IMR-90 (cell line): ENCODE measurements around the gene RUNX3. TPM values are rescaled to one million over a fixed set of nuclear protein-coding genes. Genes with fewer than 3 reads are reported as not detected.

ENCODE experiments used
- ATAC-seq: fragments of 200-7000 bp; cut with Tn5 transposase; 2 replicates; pipeline ENCODE4 v1.9.1; 2020; ENCODE audit warnings: low read depth, mild to moderate bottlenecking, moderate library complexity
- BruUV-seq: library from RNA; stranded (reverse); fragments of 400-500 nt; replicated peaks from 2 replicates; lab custom pipeline; 2021; lab: Mats Ljungman, UMichigan
- CTCF ChIA-PET: fragments of 300-600 bp; formaldehyde crosslinking; extraction: SDS; loops from one replicate; lab custom pipeline; 2021; ENCODE audit warnings: antibody characterized with exemption; lab: Yijun Ruan, JAX
- POLR2A ChIA-PET: fragments of 300-600 bp; sonication (Branson Sonifier 250); formaldehyde crosslinking; loops from one replicate; lab custom pipeline; 2022; ENCODE audit warnings: antibody characterized with exemption; ENCODE audit not compliant: unreplicated experiment; lab: Charles Lee
- DNase-seq: peaks from one replicate; pipeline ENCODE4 v3.0.0; 2013
- H2AFZ ChIP-seq: replicated peaks from 2 replicates; pipeline ENCODE3; 2013; ENCODE audit warnings: low read length, mild to moderate bottlenecking; ENCODE audit not compliant: poor library complexity
- H2AK5ac ChIP-seq: 2 replicates; pipeline ENCODE4 v1.6.1; 2013; ENCODE audit warnings: low read depth, low read length, inconsistent platforms
- H2AK9ac ChIP-seq: replicated peaks from 2 replicates; pipeline ENCODE3; 2013; ENCODE audit warnings: mild to moderate bottlenecking, low read depth, low read length, moderate library complexity; ENCODE audit not compliant: poor library complexity
- H2BK120ac ChIP-seq: 2 replicates; pipeline ENCODE4 v1.6.1; 2013; ENCODE audit warnings: low read depth, low read length, inconsistent platforms
- H2BK15ac ChIP-seq: 3 replicates; pipeline ENCODE4 v1.6.1; 2013; ENCODE audit warnings: low read depth, low read length, inconsistent platforms
- H2BK20ac ChIP-seq: 2 replicates; pipeline ENCODE4 v1.6.1; 2013; ENCODE audit warnings: low read depth, mild to moderate bottlenecking, inconsistent platforms, low read length, moderate library complexity
- H2BK5ac ChIP-seq: 2 replicates; pipeline ENCODE4 v1.6.1; 2013; ENCODE audit warnings: mild to moderate bottlenecking, low read depth, low read length, inconsistent platforms; ENCODE audit not compliant: poor library complexity, severe bottlenecking
- H3K14ac ChIP-seq: replicated peaks from 2 replicates; pipeline ENCODE4 v1.6.1; 2013; ENCODE audit warnings: low read depth, low read length, inconsistent platforms
- H3K18ac ChIP-seq: 2 replicates; pipeline ENCODE4 v1.6.1; 2013; ENCODE audit warnings: low read depth, low read length, control low read depth
- H3K23ac ChIP-seq: 2 replicates; pipeline ENCODE4 v1.6.1; 2013; ENCODE audit warnings: low read depth, low read length, inconsistent platforms
- H3K27ac ChIP-seq: 2 replicates; pipeline ENCODE4 v1.5.1; 2013; ENCODE audit warnings: mild to moderate bottlenecking, control low read depth, low read length; ENCODE audit not compliant: insufficient read depth
- H3K27me3 ChIP-seq: 2 replicates; pipeline ENCODE4 v1.6.1; 2013; ENCODE audit warnings: low read length; ENCODE audit not compliant: control insufficient read depth, insufficient read depth
- H3K36me3 ChIP-seq: 2 replicates; pipeline ENCODE4 v1.6.1; 2013; ENCODE audit warnings: low read length, mixed read lengths; ENCODE audit not compliant: control insufficient read depth, insufficient read depth
- H3K4ac ChIP-seq: 2 replicates; pipeline ENCODE4 v1.6.1; 2013; ENCODE audit warnings: low read depth, low read length, inconsistent platforms
- H3K4me1 ChIP-seq: 2 replicates; pipeline ENCODE4 v1.6.1; 2013; ENCODE audit warnings: low read length, mixed read lengths; ENCODE audit not compliant: control insufficient read depth, insufficient read depth
- H3K4me2 ChIP-seq: 2 replicates; pipeline ENCODE4 v1.6.1; 2013; ENCODE audit warnings: low read depth, mild to moderate bottlenecking, control low read depth, low read length, moderate library complexity
- H3K4me3 ChIP-seq: 2 replicates; pipeline ENCODE4 v1.5.1; 2013; ENCODE audit warnings: low read depth, mild to moderate bottlenecking, control low read depth, low read length, moderate library complexity; ENCODE audit not compliant: insufficient read depth
- H3K56ac ChIP-seq: 2 replicates; pipeline ENCODE4 v1.6.1; 2013; ENCODE audit warnings: low read length, inconsistent platforms; ENCODE audit not compliant: insufficient read depth; ENCODE audit errors: extremely low read depth
- H3K79me1 ChIP-seq, 2 experiments: 2 replicates each; pipeline ENCODE4 v1.6.1; 2013; ENCODE audit warnings: low read length in 2 of 2, inconsistent platforms in 1 of 2, low read depth in 1 of 2
- H3K9ac ChIP-seq: 2 replicates; pipeline ENCODE4 v1.6.1; 2013; ENCODE audit warnings: low read depth, low read length, control low read depth
- H3K9me1 ChIP-seq: 2 replicates; pipeline ENCODE4 v1.6.1; 2013; ENCODE audit warnings: low read length, inconsistent platforms; ENCODE audit not compliant: insufficient read depth
- H3K9me3 ChIP-seq: 2 replicates; pipeline ENCODE4 v1.6.1; 2013; ENCODE audit warnings: low read length; ENCODE audit not compliant: control insufficient read depth, insufficient read depth
- H4K20me1 ChIP-seq: 2 replicates; pipeline ENCODE4 v1.6.1; 2013; ENCODE audit warnings: low read length, inconsistent platforms; ENCODE audit not compliant: insufficient read depth
- H4K5ac ChIP-seq: 2 replicates; pipeline ENCODE4 v1.6.1; 2013; ENCODE audit warnings: mild to moderate bottlenecking, low read depth, low read length, control low read depth
- H4K8ac ChIP-seq, 2 experiments: 2 replicates each; pipeline ENCODE4 v1.6.1; 2013; ENCODE audit warnings: low read depth in 2 of 2, low read length in 2 of 2, control low read depth in 1 of 2, inconsistent platforms in 1 of 2
- H4K91ac ChIP-seq: 2 replicates; pipeline ENCODE4 v1.6.1; 2013; ENCODE audit warnings: low read depth, low read length, inconsistent platforms; ENCODE audit not compliant: insufficient read depth
- BHLHE40 ChIP-seq: fragments of 150-350 bp; IDR thresholded peaks from 2 replicates; pipeline ENCODE4 v1.6.1; 2016; ENCODE audit warnings: mild to moderate bottlenecking, low read depth, low read length
- CEBPB ChIP-seq: IDR thresholded peaks from 2 replicates; pipeline ENCODE4 v1.6.1; 2012; ENCODE audit warnings: low read depth, low read length, improper control_type of control experiment
- CHD1 ChIP-seq: IDR thresholded peaks from 2 replicates; pipeline ENCODE4 v1.6.1; 2012; ENCODE audit warnings: low read depth, low read length, improper control_type of control experiment
- FOS ChIP-seq: fragments of 150-350 bp; IDR thresholded peaks from 2 replicates; pipeline ENCODE4 v1.6.1; 2016; ENCODE audit warnings: low read depth, low read length
- MAFK ChIP-seq: IDR thresholded peaks from 2 replicates; pipeline ENCODE4 v1.6.1; 2012; ENCODE audit warnings: low read depth, low read length, improper control_type of control experiment
- MAZ ChIP-seq: IDR thresholded peaks from 2 replicates; pipeline ENCODE4 v1.6.1; 2012; ENCODE audit warnings: low read depth, mild to moderate bottlenecking, low read length, improper control_type of control experiment, moderate library complexity, borderline replicate concordance
- MXI1 ChIP-seq: IDR thresholded peaks from 2 replicates; pipeline ENCODE4 v1.6.1; 2012; ENCODE audit warnings: low read depth, mild to moderate bottlenecking, low read length, moderate library complexity, borderline replicate concordance
- NFE2L2 ChIP-seq: fragments of 150-350 bp; IDR thresholded peaks from 2 replicates; pipeline ENCODE4 v1.6.1; 2016; ENCODE audit warnings: low read depth, mild to moderate bottlenecking, low read length
- POLR2A ChIP-seq: IDR thresholded peaks from 2 replicates; pipeline ENCODE4 v1.6.1; 2012; ENCODE audit warnings: mild to moderate bottlenecking, low read depth, low read length
- RAD21 ChIP-seq: IDR thresholded peaks from 2 replicates; pipeline ENCODE4 v1.6.1; 2012; ENCODE audit warnings: low read length, improper control_type of control experiment
- RCOR1 ChIP-seq: IDR thresholded peaks from 2 replicates; pipeline ENCODE4 v1.6.1; 2012; ENCODE audit warnings: mild to moderate bottlenecking, low read length, improper control_type of control experiment; ENCODE audit not compliant: insufficient replicate concordance
- RFX5 ChIP-seq: IDR thresholded peaks from 2 replicates; pipeline ENCODE4 v1.8.0; 2012; ENCODE audit warnings: low read depth, mild to moderate bottlenecking, low read length, moderate library complexity
- SMC3 ChIP-seq: fragments of 150-350 bp; IDR thresholded peaks from 2 replicates; pipeline ENCODE4 v1.6.1; 2016; ENCODE audit warnings: low read depth, mild to moderate bottlenecking, antibody characterized with exemption, low read length, moderate library complexity
- WGBS, 2 experiments: methylation state at CpG; one replicate each; pipeline versions ENCODE4 v1.1.5 to v1.1.7; 2013; ENCODE audit warnings: missing lambda C conversion rate in 2 of 2; ENCODE audit not compliant: insufficient read length in 1 of 2; ENCODE audit errors: extremely low coverage in 2 of 2; 5-methylcytosine and 5-hydroxymethylcytosine counted together
- dilution Hi-C: fragments of 300-500 bp; cut with HindIII; formaldehyde crosslinking; loops from one replicate; pipeline ENCODE4 v1.14.3; 2018; ENCODE audit warnings: low sequenced_read_pairs; ENCODE audit not compliant: unreplicated experiment
- in situ Hi-C: fragments of 300-500 bp; cut with MboI; formaldehyde crosslinking; loops from 3 replicates; pipeline ENCODE4 v1.14.3; 2019; ENCODE audit warnings: low sequenced_read_pairs, inconsistent platforms, mixed read lengths
- intact Hi-C: fragments of 100-400 bp; cut with micrococcal nuclease; formaldehyde crosslinking; loops from 2 replicates; pipeline ENCODE4 v1.10.0; 2022
- polyA plus RNA-seq, 3 experiments: library from polyadenylated mRNA; depleted of rRNA; stranded (reverse); fragments of >200 nt; gene quantifications; 2 replicates each; pipeline ENCODE4 v1.2.3, GENCODE V29; 2012; ENCODE audit warnings: low replicate concordance in 1 of 3
- total RNA-seq: library from RNA; depleted of rRNA; stranded (reverse); fragments of >200 nt; gene quantifications from 2 replicates; pipeline ENCODE4 v1.2.3, GENCODE V29; 2012
- TF ChIP-seq, protein P1 (sequence below): conservative IDR thresholded peaks from 2 replicates; pipeline ENCODE4 v1.5.1; 2012; ENCODE audit warnings: mild to moderate bottlenecking, low read depth, low read length, improper control_type of control experiment
- TF ChIP-seq, protein P2 (sequence below): fragments of 150-350 bp; IDR thresholded peaks from 2 replicates; pipeline ENCODE4 v1.6.1; 2016; ENCODE audit warnings: low read depth, mild to moderate bottlenecking, low read length, moderate library complexity, borderline replicate concordance
- TF ChIP-seq, protein P3 (sequence below): fragments of 150-350 bp; IDR thresholded peaks from 2 replicates; pipeline ENCODE4 v1.6.1; 2017; ENCODE audit warnings: mild to moderate bottlenecking, antibody characterized with exemption, low read length, low read depth

The RUNX3 gene
- total and polyA plus RNA-seq, 2 of the 4 experiments (the other 2 are of a cell fraction) = 0.07 TPM; not detected in 1

DNA sequence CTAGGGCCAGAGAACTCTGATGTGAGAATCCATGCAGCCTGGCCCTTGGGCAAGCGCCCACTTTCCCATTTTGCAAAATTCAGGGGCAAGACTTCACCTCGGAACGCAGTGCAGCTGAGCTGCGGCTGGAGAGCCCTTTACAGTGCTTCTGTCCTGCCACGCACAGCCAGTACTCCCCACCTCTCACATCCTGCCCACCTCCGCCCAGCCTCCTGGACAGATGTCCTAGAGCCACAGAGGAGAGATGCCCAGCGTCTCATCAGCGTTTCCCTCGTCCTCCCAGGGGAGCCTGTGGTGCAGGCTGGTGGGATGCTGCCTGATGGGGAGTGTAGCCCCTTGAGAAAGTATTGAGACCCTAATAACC, 29.6 kb downstream of the RUNX3 start:
- Histone ChIP-seq H3K9me1 (no peaks in the 10 kb centered on the region), H3K14ac (no peak overlapping the region), H2BK5ac (no peak overlapping the region), H3K56ac (no peak overlapping the region), H3K9ac (no peak overlapping the region), H2AK9ac (no peak overlapping the region), H3K27me3 (peaks cover 51% of the 10 kb centered on the region), H3K79me1 (no peaks in the 10 kb centered on the region), H3K4me3 (no peak overlapping the region), H2AFZ (no peak overlapping the region), H2AK5ac (no peak overlapping the region), H4K8ac (no peak overlapping the region), H4K91ac (no peak overlapping the region), H2BK120ac (no peak overlapping the region), H3K36me3 (no peaks in the 10 kb centered on the region), H3K27ac (no peak overlapping the region), H2BK20ac (no peak overlapping the region), H3K4me1 (no peaks in the 10 kb centered on the region), H2BK15ac (no peak overlapping the region), H3K4ac (no peak overlapping the region), H3K18ac (no peak overlapping the region), H4K20me1 (peaks cover 5% of the 10 kb centered on the region; the same call in 1 of the 2 replicates), H3K23ac (no peak overlapping the region), H3K9me3 (no peaks in the 10 kb centered on the region), H4K5ac (no peak overlapping the region), H3K4me2 (no peak overlapping the region)
- no TSS peak for BruUV-seq
- DNase-seq = no peak
- WGBS, 2 experiments = 60% methylated on average over 1 of the region's 9 CpGs; no CpG with 5 or more reads in 1 of the 2 experiments
- in situ Hi-C loops = no loop called here
- ChIA-PET POLR2A (interaction anchor here (0.6 kb wide), 2 partner anchors 25 to 940 kb away, joined by 4 to 8 read pairs; no protein-coding TSS in a partner anchor), CTCF (no interaction called here)
- TF ChIP-seq, protein P1, sequence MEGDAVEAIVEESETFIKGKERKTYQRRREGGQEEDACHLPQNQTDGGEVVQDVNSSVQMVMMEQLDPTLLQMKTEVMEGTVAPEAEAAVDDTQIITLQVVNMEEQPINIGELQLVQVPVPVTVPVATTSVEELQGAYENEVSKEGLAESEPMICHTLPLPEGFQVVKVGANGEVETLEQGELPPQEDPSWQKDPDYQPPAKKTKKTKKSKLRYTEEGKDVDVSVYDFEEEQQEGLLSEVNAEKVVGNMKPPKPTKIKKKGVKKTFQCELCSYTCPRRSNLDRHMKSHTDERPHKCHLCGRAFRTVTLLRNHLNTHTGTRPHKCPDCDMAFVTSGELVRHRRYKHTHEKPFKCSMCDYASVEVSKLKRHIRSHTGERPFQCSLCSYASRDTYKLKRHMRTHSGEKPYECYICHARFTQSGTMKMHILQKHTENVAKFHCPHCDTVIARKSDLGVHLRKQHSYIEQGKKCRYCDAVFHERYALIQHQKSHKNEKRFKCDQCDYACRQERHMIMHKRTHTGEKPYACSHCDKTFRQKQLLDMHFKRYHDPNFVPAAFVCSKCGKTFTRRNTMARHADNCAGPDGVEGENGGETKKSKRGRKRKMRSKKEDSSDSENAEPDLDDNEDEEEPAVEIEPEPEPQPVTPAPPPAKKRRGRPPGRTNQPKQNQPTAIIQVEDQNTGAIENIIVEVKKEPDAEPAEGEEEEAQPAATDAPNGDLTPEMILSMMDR = no peak
- TF ChIP-seq BHLHE40 (no peak), FOS (no peak), CHD1 (no peak), RFX5 (no peak), MXI1 (no peak), MAZ (no peak), CEBPB (no peak), NFE2L2 (no peak), RAD21 (no peak), MAFK (no peak), SMC3 (no peak), RCOR1 (no peak), POLR2A (no peak)
- TF ChIP-seq, protein P2, sequence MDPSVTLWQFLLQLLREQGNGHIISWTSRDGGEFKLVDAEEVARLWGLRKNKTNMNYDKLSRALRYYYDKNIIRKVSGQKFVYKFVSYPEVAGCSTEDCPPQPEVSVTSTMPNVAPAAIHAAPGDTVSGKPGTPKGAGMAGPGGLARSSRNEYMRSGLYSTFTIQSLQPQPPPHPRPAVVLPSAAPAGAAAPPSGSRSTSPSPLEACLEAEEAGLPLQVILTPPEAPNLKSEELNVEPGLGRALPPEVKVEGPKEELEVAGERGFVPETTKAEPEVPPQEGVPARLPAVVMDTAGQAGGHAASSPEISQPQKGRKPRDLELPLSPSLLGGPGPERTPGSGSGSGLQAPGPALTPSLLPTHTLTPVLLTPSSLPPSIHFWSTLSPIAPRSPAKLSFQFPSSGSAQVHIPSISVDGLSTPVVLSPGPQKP = no peak
- TF ChIP-seq, protein P3, sequence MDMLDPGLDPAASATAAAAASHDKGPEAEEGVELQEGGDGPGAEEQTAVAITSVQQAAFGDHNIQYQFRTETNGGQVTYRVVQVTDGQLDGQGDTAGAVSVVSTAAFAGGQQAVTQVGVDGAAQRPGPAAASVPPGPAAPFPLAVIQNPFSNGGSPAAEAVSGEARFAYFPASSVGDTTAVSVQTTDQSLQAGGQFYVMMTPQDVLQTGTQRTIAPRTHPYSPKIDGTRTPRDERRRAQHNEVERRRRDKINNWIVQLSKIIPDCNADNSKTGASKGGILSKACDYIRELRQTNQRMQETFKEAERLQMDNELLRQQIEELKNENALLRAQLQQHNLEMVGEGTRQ = no peak
- dilution Hi-C loops = no loop called here
- no peak for ATAC-seq
- intact Hi-C loops = no loop called here
